ENCODE data around the gene EHMT1. TPM values are rescaled to one million over a fixed set of nuclear protein-coding genes. Genes with fewer than 3 reads are reported as not detected.
A peak's percentile ranks its signal among the peaks of the same experiment; 100 is the strongest.

The EHMT1 gene
- total and polyA plus RNA-seq, 10 of the 15 experiments (the other 5 are each of a cell fraction or from before 2014, with no cell fraction given): 2.9 to 100 (median 48.1) TPM

DNA sequence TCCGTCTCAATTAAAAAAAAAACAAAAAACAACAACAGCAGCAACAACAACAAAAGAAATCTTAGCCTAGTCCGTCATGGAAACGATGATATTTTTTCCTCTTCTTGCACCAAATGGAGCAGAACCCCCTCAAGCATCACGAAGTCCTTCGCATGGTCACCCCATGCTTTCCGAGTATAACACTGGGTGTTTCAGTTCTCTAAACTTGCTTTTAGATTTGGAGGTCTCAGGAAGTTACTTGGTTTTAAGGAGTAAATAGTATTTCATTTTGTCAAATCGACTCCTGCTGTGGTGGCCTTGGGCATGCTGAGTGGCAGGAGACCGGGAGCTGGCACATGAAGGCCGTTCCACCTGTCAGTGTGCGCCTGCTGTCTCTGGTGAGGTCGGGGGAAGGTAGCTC, 140.3 kb downstream of the EHMT1 start (continued):
- TF ChIP-seq, protein P1, sequence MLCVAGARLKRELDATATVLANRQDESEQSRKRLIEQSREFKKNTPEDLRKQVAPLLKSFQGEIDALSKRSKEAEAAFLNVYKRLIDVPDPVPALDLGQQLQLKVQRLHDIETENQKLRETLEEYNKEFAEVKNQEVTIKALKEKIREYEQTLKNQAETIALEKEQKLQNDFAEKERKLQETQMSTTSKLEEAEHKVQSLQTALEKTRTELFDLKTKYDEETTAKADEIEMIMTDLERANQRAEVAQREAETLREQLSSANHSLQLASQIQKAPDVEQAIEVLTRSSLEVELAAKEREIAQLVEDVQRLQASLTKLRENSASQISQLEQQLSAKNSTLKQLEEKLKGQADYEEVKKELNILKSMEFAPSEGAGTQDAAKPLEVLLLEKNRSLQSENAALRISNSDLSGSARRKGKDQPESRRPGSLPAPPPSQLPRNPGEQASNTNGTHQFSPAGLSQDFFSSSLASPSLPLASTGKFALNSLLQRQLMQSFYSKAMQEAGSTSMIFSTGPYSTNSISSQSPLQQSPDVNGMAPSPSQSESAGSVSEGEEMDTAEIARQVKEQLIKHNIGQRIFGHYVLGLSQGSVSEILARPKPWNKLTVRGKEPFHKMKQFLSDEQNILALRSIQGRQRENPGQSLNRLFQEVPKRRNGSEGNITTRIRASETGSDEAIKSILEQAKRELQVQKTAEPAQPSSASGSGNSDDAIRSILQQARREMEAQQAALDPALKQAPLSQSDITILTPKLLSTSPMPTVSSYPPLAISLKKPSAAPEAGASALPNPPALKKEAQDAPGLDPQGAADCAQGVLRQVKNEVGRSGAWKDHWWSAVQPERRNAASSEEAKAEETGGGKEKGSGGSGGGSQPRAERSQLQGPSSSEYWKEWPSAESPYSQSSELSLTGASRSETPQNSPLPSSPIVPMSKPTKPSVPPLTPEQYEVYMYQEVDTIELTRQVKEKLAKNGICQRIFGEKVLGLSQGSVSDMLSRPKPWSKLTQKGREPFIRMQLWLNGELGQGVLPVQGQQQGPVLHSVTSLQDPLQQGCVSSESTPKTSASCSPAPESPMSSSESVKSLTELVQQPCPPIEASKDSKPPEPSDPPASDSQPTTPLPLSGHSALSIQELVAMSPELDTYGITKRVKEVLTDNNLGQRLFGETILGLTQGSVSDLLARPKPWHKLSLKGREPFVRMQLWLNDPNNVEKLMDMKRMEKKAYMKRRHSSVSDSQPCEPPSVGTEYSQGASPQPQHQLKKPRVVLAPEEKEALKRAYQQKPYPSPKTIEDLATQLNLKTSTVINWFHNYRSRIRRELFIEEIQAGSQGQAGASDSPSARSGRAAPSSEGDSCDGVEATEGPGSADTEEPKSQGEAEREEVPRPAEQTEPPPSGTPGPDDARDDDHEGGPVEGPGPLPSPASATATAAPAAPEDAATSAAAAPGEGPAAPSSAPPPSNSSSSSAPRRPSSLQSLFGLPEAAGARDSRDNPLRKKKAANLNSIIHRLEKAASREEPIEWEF (IDR thresholded peaks at IDR 0.05; ENCODE audit: insufficient replicate concordance, low read depth, low read length): no peak
- TF ChIP-seq SPI1 (IDR thresholded peaks at IDR 0.05; ENCODE audit: borderline replicate concordance, insufficient read depth, low read depth, low read length) (peak; percentile 94), NR2F1 (conservative IDR thresholded peaks at IDR 0.05) (no peak), NFYB (IDR thresholded peaks at IDR 0.05; ENCODE audit: insufficient read depth, low read depth, low read length) (no peak), SIX5 (IDR thresholded peaks at IDR 0.05; ENCODE audit: low read depth, low read length, severe bottlenecking) (no peak), ZBED1 (IDR thresholded peaks at IDR 0.05; ENCODE audit: borderline replicate concordance) (no peak), STAT3 (IDR thresholded peaks at IDR 0.05; ENCODE audit: low read depth, low read length) (no peak), RUNX3 (IDR thresholded peaks at IDR 0.05; ENCODE audit: low read length) (peak; percentile 83), KLF5 (IDR thresholded peaks at IDR 0.05; ENCODE audit: partially characterized antibody) (peak; percentile 19), EGR1 (IDR thresholded peaks at IDR 0.05; ENCODE audit: borderline replicate concordance in 1 of 2, low read depth in 2 of 2, low read length in 2 of 2) (no peak), CREB1 (IDR thresholded peaks at IDR 0.05; ENCODE audit: low read depth) (peak; percentile 56; the same call in 1 of the 2 replicates), KAT2A (conservative IDR thresholded peaks at IDR 0.05; ENCODE audit: control insufficient read depth, low read depth, low read length) (no peak), YY1 (IDR thresholded peaks at IDR 0.05; ENCODE audit: low read depth, low read length) (no peak), TAF1 (IDR thresholded peaks at IDR 0.05; ENCODE audit: borderline replicate concordance, low read depth, low read length) (no peak), HDGF (IDR thresholded peaks at IDR 0.05) (no peak; the same call in 1 of the 2 replicates), MYC (IDR thresholded peaks at IDR 0.05; ENCODE audit: insufficient read depth, insufficient read length, insufficient replicate concordance, low read length, severe bottlenecking) (no peak)
- TF ChIP-seq, protein P2, sequence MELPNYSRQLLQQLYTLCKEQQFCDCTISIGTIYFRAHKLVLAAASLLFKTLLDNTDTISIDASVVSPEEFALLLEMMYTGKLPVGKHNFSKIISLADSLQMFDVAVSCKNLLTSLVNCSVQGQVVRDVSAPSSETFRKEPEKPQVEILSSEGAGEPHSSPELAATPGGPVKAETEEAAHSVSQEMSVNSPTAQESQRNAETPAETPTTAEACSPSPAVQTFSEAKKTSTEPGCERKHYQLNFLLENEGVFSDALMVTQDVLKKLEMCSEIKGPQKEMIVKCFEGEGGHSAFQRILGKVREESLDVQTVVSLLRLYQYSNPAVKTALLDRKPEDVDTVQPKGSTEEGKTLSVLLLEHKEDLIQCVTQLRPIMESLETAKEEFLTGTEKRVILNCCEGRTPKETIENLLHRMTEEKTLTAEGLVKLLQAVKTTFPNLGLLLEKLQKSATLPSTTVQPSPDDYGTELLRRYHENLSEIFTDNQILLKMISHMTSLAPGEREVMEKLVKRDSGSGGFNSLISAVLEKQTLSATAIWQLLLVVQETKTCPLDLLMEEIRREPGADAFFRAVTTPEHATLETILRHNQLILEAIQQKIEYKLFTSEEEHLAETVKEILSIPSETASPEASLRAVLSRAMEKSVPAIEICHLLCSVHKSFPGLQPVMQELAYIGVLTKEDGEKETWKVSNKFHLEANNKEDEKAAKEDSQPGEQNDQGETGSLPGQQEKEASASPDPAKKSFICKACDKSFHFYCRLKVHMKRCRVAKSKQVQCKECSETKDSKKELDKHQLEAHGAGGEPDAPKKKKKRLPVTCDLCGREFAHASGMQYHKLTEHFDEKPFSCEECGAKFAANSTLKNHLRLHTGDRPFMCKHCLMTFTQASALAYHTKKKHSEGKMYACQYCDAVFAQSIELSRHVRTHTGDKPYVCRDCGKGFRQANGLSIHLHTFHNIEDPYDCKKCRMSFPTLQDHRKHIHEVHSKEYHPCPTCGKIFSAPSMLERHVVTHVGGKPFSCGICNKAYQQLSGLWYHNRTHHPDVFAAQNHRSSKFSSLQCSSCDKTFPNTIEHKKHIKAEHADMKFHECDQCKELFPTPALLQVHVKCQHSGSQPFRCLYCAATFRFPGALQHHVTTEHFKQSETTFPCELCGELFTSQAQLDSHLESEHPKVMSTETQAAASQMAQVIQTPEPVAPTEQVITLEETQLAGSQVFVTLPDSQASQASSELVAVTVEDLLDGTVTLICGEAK (IDR thresholded peaks at IDR 0.05; ENCODE audit: borderline replicate concordance): no peak
- TF ChIP-seq, protein P3, sequence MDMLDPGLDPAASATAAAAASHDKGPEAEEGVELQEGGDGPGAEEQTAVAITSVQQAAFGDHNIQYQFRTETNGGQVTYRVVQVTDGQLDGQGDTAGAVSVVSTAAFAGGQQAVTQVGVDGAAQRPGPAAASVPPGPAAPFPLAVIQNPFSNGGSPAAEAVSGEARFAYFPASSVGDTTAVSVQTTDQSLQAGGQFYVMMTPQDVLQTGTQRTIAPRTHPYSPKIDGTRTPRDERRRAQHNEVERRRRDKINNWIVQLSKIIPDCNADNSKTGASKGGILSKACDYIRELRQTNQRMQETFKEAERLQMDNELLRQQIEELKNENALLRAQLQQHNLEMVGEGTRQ (IDR thresholded peaks at IDR 0.05; ENCODE audit: borderline replicate concordance, low read depth, low read length): no peak
- TF ChIP-seq, protein P4, sequence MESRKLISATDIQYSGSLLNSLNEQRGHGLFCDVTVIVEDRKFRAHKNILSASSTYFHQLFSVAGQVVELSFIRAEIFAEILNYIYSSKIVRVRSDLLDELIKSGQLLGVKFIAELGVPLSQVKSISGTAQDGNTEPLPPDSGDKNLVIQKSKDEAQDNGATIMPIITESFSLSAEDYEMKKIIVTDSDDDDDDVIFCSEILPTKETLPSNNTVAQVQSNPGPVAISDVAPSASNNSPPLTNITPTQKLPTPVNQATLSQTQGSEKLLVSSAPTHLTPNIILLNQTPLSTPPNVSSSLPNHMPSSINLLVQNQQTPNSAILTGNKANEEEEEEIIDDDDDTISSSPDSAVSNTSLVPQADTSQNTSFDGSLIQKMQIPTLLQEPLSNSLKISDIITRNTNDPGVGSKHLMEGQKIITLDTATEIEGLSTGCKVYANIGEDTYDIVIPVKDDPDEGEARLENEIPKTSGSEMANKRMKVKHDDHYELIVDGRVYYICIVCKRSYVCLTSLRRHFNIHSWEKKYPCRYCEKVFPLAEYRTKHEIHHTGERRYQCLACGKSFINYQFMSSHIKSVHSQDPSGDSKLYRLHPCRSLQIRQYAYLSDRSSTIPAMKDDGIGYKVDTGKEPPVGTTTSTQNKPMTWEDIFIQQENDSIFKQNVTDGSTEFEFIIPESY (IDR thresholded peaks at IDR 0.05): no peak

All from GM12878 (cell line).